Measurements from ENCODE around the gene SLC45A2. TPM values are rescaled to one million over a fixed set of nuclear protein-coding genes. Genes with fewer than 3 reads are reported as not detected.

SLC45A2 gene
- polyA plus RNA-seq, 1 donor from 2014 or later: 1.2 TPM

DNA sequence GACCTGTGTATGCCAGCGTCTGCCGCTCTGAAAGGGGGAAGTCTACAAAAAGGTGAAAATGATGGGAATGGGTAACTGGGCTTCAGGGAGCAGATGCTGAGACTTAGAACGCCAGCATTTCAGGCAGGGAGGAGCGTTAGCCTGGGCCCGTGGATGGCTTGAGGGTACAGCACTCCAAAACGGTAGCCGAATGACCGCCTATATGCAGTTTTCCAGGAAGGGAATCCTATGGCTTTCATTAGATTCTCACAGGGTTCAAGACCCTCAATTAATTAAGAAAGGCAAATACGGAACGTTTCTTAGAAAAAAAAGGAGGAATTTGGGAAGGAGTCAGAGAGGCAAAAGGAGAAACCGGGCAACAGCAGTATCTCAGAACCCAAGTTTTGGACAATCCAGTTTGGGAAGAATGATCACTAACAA, 22.7 kb upstream of the SLC45A2 start:
- Histone ChIP-seq H2AFZ (ENCODE audit: low read depth, low read length) (peak overlapping the region; percentile 88), H3K9me2 (ENCODE audit: insufficient read depth, low read length) (no peaks in the 10 kb centered on the region), H4K20me1 (ENCODE audit: insufficient read depth) (no peaks in the 10 kb centered on the region), H3K79me2 (replicated peaks; ENCODE audit: insufficient read depth, low read length) (peaks cover 4% of the 10 kb centered on the region), H3K9ac (ENCODE audit: low read length) (peak overlapping the region; percentile 84), H3K27ac (ENCODE audit: low read length) (peak overlapping the region; percentile 96), H3K4me2 (ENCODE audit: low read length) (peak overlapping the region; percentile 84), H3K4me3 (ENCODE audit: low read length) (peak overlapping the region; percentile 89), H3F3A (ENCODE audit: insufficient read depth, low read length, poor library complexity, severe bottlenecking) (peaks cover 11% of the 10 kb centered on the region), H3K9me3 (ENCODE audit: low read length) (no peaks in the 10 kb centered on the region), H3K27me3 (ENCODE audit: insufficient read depth, low read depth, low read length) (no peaks in the 10 kb centered on the region), H3K36me3 (ENCODE audit: insufficient read depth, low read length) (no peaks in the 10 kb centered on the region)
- TF ChIP-seq TAF1 (IDR thresholded peaks at IDR 0.05; ENCODE audit: low read depth) (no peak), RAD21 (conservative IDR thresholded peaks at IDR 0.05) (peak; percentile 5)

DNA sequence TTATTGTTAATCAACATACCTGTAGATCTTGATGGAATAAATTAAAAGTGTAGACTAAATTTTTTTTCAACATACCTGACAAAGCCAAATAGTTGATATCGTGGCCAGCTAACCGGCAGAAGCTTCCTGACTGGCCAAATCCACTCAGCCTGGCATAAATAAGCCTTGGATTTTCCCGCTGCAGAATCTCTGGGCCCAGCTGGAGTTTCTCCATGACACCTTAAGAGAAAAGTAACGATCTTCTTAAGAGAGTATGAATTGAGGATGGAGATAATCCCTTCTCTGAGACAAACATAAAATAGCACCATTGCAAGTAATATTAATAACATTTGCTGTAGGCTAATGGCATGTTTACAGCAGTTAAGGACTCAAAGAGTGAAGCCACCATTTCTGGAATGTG, 21.2 kb upstream of the SLC45A2 start:
- Histone ChIP-seq H3K4me3 (ENCODE audit: low read length) (peak overlapping the region; percentile 89), H3F3A (ENCODE audit: insufficient read depth, low read length, poor library complexity, severe bottlenecking) (peaks cover 11% of the 10 kb centered on the region), H3K27ac (ENCODE audit: low read length) (no peak overlapping the region), H3K9me2 (ENCODE audit: insufficient read depth, low read length) (no peaks in the 10 kb centered on the region), H3K27me3 (ENCODE audit: insufficient read depth, low read depth, low read length) (no peaks in the 10 kb centered on the region), H4K20me1 (ENCODE audit: insufficient read depth) (no peaks in the 10 kb centered on the region), H3K36me3 (ENCODE audit: insufficient read depth, low read length) (no peaks in the 10 kb centered on the region), H3K9me3 (ENCODE audit: low read length) (no peaks in the 10 kb centered on the region), H2AFZ (ENCODE audit: low read depth, low read length) (no peak overlapping the region), H3K9ac (ENCODE audit: low read length) (no peak overlapping the region), H3K79me2 (replicated peaks; ENCODE audit: insufficient read depth, low read length) (peaks cover 4% of the 10 kb centered on the region), H3K4me2 (ENCODE audit: low read length) (no peak overlapping the region)
- no peak for TF ChIP-seq RAD21 (conservative IDR thresholded peaks at IDR 0.05)
- TF ChIP-seq EP300 (conservative IDR thresholded peaks at IDR 0.05; ENCODE audit: poor library complexity, severe bottlenecking): no peak
- TF ChIP-seq, protein P1, sequence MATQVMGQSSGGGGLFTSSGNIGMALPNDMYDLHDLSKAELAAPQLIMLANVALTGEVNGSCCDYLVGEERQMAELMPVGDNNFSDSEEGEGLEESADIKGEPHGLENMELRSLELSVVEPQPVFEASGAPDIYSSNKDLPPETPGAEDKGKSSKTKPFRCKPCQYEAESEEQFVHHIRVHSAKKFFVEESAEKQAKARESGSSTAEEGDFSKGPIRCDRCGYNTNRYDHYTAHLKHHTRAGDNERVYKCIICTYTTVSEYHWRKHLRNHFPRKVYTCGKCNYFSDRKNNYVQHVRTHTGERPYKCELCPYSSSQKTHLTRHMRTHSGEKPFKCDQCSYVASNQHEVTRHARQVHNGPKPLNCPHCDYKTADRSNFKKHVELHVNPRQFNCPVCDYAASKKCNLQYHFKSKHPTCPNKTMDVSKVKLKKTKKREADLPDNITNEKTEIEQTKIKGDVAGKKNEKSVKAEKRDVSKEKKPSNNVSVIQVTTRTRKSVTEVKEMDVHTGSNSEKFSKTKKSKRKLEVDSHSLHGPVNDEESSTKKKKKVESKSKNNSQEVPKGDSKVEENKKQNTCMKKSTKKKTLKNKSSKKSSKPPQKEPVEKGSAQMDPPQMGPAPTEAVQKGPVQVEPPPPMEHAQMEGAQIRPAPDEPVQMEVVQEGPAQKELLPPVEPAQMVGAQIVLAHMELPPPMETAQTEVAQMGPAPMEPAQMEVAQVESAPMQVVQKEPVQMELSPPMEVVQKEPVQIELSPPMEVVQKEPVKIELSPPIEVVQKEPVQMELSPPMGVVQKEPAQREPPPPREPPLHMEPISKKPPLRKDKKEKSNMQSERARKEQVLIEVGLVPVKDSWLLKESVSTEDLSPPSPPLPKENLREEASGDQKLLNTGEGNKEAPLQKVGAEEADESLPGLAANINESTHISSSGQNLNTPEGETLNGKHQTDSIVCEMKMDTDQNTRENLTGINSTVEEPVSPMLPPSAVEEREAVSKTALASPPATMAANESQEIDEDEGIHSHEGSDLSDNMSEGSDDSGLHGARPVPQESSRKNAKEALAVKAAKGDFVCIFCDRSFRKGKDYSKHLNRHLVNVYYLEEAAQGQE (IDR thresholded peaks at IDR 0.05; ENCODE audit: borderline replicate concordance): no peak
- TF ChIP-seq SMC3 (conservative IDR thresholded peaks at IDR 0.05; ENCODE audit: poor library complexity): no peak
- TF ChIP-seq, protein P2, sequence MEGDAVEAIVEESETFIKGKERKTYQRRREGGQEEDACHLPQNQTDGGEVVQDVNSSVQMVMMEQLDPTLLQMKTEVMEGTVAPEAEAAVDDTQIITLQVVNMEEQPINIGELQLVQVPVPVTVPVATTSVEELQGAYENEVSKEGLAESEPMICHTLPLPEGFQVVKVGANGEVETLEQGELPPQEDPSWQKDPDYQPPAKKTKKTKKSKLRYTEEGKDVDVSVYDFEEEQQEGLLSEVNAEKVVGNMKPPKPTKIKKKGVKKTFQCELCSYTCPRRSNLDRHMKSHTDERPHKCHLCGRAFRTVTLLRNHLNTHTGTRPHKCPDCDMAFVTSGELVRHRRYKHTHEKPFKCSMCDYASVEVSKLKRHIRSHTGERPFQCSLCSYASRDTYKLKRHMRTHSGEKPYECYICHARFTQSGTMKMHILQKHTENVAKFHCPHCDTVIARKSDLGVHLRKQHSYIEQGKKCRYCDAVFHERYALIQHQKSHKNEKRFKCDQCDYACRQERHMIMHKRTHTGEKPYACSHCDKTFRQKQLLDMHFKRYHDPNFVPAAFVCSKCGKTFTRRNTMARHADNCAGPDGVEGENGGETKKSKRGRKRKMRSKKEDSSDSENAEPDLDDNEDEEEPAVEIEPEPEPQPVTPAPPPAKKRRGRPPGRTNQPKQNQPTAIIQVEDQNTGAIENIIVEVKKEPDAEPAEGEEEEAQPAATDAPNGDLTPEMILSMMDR (IDR thresholded peaks at IDR 0.05; ENCODE audit: poor library complexity, severe bottlenecking): no peak

DNA sequence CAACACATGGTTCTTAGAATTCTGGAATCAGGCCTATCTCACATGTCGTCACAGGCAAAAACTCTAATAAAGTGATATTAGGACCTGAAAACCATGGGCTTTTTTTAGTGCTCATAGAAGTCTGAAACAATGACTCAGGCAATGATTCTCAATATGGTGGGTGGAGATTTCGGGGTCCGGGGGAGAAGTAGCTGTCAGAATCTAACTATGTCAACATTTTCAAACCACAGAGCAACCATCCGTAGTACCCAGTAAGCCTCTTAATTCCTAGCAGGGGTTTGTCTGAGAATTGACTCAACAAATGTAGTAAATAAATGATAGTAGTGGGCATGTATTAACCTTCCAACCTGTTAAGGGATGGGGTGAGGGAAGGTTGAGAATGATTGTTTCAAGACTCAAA, 20.7 kb upstream of the SLC45A2 start:
- Histone ChIP-seq H3K27me3 (ENCODE audit: insufficient read depth, low read depth, low read length) (no peaks in the 10 kb centered on the region), H3F3A (ENCODE audit: insufficient read depth, low read length, poor library complexity, severe bottlenecking) (peaks cover 11% of the 10 kb centered on the region), H3K27ac (ENCODE audit: low read length) (no peak overlapping the region), H3K9me3 (ENCODE audit: low read length) (no peaks in the 10 kb centered on the region), H2AFZ (ENCODE audit: low read depth, low read length) (no peak overlapping the region), H3K4me2 (ENCODE audit: low read length) (no peak overlapping the region), H3K9ac (ENCODE audit: low read length) (no peak overlapping the region), H3K36me3 (ENCODE audit: insufficient read depth, low read length) (no peaks in the 10 kb centered on the region), H3K79me2 (replicated peaks; ENCODE audit: insufficient read depth, low read length) (peaks cover 4% of the 10 kb centered on the region), H3K9me2 (ENCODE audit: insufficient read depth, low read length) (no peaks in the 10 kb centered on the region), H4K20me1 (ENCODE audit: insufficient read depth) (no peaks in the 10 kb centered on the region), H3K4me3 (ENCODE audit: low read length) (no peak overlapping the region)
- TF ChIP-seq, protein P1 (IDR thresholded peaks at IDR 0.05; ENCODE audit: borderline replicate concordance): no peak
- TF ChIP-seq EZH2 (IDR thresholded peaks at IDR 0.05; ENCODE audit: borderline replicate concordance, insufficient read depth, low read length, poor library complexity, severe bottlenecking): no peak
- no peak for TF ChIP-seq EP300 (conservative IDR thresholded peaks at IDR 0.05; ENCODE audit: poor library complexity, severe bottlenecking)
- TF ChIP-seq MXI1 (conservative IDR thresholded peaks at IDR 0.05; ENCODE audit: poor library complexity, severe bottlenecking): no peak

Data from neural cell (in vitro differentiated cells).